K562 (cell line): ENCODE measurements around the gene CNGA3. TPM values are rescaled to one million over a fixed set of nuclear protein-coding genes. Genes with fewer than 3 reads are reported as not detected.

Experiments
- ATAC-seq: fragments of 200-7000 bp; cut with Tn5 transposase; 3 replicates; pipeline ENCODE4 v1.9.1; 2020; ENCODE audit warnings: moderate library complexity
- BruUV-seq: library from RNA; stranded (reverse); fragments of 400-500 nt; replicated peaks from 2 replicates; lab custom pipeline; 2021; lab: Mats Ljungman, UMichigan
- CTCF ChIA-PET: fragments of 300-600 bp; formaldehyde crosslinking; extraction: SDS; loops from one replicate; lab custom pipeline; 2021; ENCODE audit warnings: low intra/inter-chr PET ratio; lab: Yijun Ruan, JAX
- POLR2A ChIA-PET: fragments of 300-600, 350-650 bp; sonication (Branson Sonifier 250); formaldehyde crosslinking; extraction: SDS; loops from one replicate; lab custom pipeline; 2021; ENCODE audit warnings: antibody characterized with exemption, inconsistent platforms; lab: Yijun Ruan, JAX
- DNase-seq, 4 experiments: peaks; one replicate each; pipeline versions ENCODE4 v3.0.0 to v3.0.0-alpha.2; 2011 to 2018; ENCODE audit warnings: low spot score in 3 of 4, mixed read lengths in 3 of 4; ENCODE audit errors: extremely low read depth in 1 of 4
- FAIRE-seq: peaks from 2 replicates; lab custom pipeline; 2011; peaks lifted over from hg19 to GRCh38; lab: Jason Lieb, UNC
- H2AFZ ChIP-seq: 2 replicates; pipeline ENCODE4 v1.6.0; 2011; ENCODE audit warnings: low read depth, low read length, control low read depth, inconsistent platforms
- H3K27ac ChIP-seq: fragments of 200-600 bp; 3 replicates; pipeline ENCODE4 v1.8.0; 2011; ENCODE audit warnings: low read depth, mild to moderate bottlenecking, control low read depth, inconsistent platforms, low read length, moderate library complexity, mixed read lengths; ENCODE audit errors: extremely low read depth
- H3K27me3 ChIP-seq, 2 experiments: fragments of 300-600 bp in 1 of 2; 2 replicates in 1 of 2; 3 replicates in 1 of 2; pipeline versions ENCODE4 v1.6.0 to v1.8.0; 2011; ENCODE audit warnings: inconsistent platforms in 2 of 2, low read length in 2 of 2, mild to moderate bottlenecking in 1 of 2, mixed read lengths in 1 of 2, moderate library complexity in 1 of 2; ENCODE audit not compliant: control insufficient read depth in 2 of 2, insufficient read depth in 2 of 2
- H3K36me3 ChIP-seq: fragments of 300-600 bp; 3 replicates; pipeline ENCODE4 v1.8.0; 2011; ENCODE audit warnings: mild to moderate bottlenecking, low read length, inconsistent platforms; ENCODE audit not compliant: control insufficient read depth, insufficient read depth
- H3K4me1 ChIP-seq, 2 experiments: fragments of 200-600 bp in 1 of 2; replicated peaks in 1 of 2; 2 replicates in 1 of 2; 3 replicates in 1 of 2; pipeline versions ENCODE4 v1.5.1 to v1.8.0; 2011; ENCODE audit warnings: inconsistent platforms in 2 of 2, low read length in 2 of 2, mild to moderate bottlenecking in 1 of 2, mixed read lengths in 1 of 2, moderate library complexity in 1 of 2; ENCODE audit not compliant: control insufficient read depth in 2 of 2, insufficient read depth in 2 of 2
- H3K4me2 ChIP-seq: 2 replicates; pipeline ENCODE4 v1.6.1; 2011; ENCODE audit warnings: low read length, control low read depth, inconsistent platforms, mixed read lengths; ENCODE audit not compliant: insufficient read depth
- H3K4me3 ChIP-seq: fragments of 200-600 bp; sonication (generic), shearing (Covaris generic); 2 replicates; pipeline ENCODE4 v1.5.1; 2016; ENCODE audit warnings: control low read depth, inconsistent platforms
- H3K79me2 ChIP-seq: fragments of 200-600 bp; 3 replicates; pipeline ENCODE4 v1.8.0; 2011; ENCODE audit warnings: low read length, inconsistent platforms; ENCODE audit not compliant: control insufficient read depth, insufficient read depth
- H3K9ac ChIP-seq, 2 experiments: 2 replicates each; pipeline versions ENCODE4 v1.6.0 to v1.6.1; 2011; ENCODE audit warnings: low read depth in 2 of 2, low read length in 2 of 2, control low read depth in 1 of 2, inconsistent platforms in 1 of 2, mild to moderate bottlenecking in 1 of 2, mixed read lengths in 1 of 2; ENCODE audit not compliant: insufficient read depth in 1 of 2
- H3K9me1 ChIP-seq: one replicate; pipeline ENCODE4 v1.6.0; 2011; ENCODE audit warnings: inconsistent platforms, mild to moderate bottlenecking, low read length, moderate library complexity; ENCODE audit not compliant: control insufficient read depth, insufficient read depth
- H3K9me3 ChIP-seq: replicated peaks from 2 replicates; pipeline ENCODE4 v1.5.1; 2011; ENCODE audit warnings: low read depth, low read length, inconsistent platforms; ENCODE audit not compliant: control insufficient read depth, insufficient read depth
- H4K20me1 ChIP-seq: replicated peaks from 2 replicates; pipeline ENCODE4 v1.6.1; 2011; ENCODE audit warnings: low read length, inconsistent platforms, mixed read lengths; ENCODE audit not compliant: control insufficient read depth, insufficient read depth
- BRF1 ChIP-seq: IDR thresholded peaks from 3 replicates; pipeline ENCODE4 v1.6.1; 2011; ENCODE audit warnings: borderline replicate concordance, mild to moderate bottlenecking; ENCODE audit not compliant: insufficient read length; ENCODE audit errors: extremely low read depth
- CCAR2 ChIP-seq: fragments of 200-400 bp; formaldehyde crosslinking; IDR thresholded peaks from 2 replicates; pipeline ENCODE4 v1.6.1; 2017; ENCODE audit warnings: mild to moderate bottlenecking, low read depth, low read length
- HNRNPL ChIP-seq: fragments of 200-400 bp; formaldehyde crosslinking; IDR thresholded peaks from 2 replicates; pipeline ENCODE4 v1.6.1; 2017; ENCODE audit warnings: low read depth, mild to moderate bottlenecking, low read length
- KLF1 ChIP-seq: fragments of 450-650 bp; IDR thresholded peaks from 2 replicates; pipeline ENCODE4 v1.6.1; 2016; ENCODE audit warnings: missing genetic modification characterization, missing compliant biosample characterization
- KLF13 ChIP-seq: fragments of 450-650 bp; IDR thresholded peaks from 2 replicates; pipeline ENCODE4 v1.6.1; 2016; ENCODE audit warnings: missing genetic modification characterization, low read depth, mild to moderate bottlenecking, missing compliant biosample characterization, moderate library complexity, borderline replicate concordance
- MCM3 ChIP-seq: fragments of 450-650 bp; IDR thresholded peaks from 2 replicates; pipeline ENCODE4 v1.6.1; 2016
- YBX1 ChIP-seq: fragments of 450-650 bp; IDR thresholded peaks from 2 replicates; pipeline ENCODE4 v1.7.1; 2016; ENCODE audit warnings: mild to moderate bottlenecking
- ZNF449 ChIP-seq: fragments of 250-450 bp; sonication (Bioruptor Pico); IDR thresholded peaks from 2 replicates; pipeline ENCODE4 v1.8.0; 2022; ENCODE audit warnings: moderate library complexity, mild to moderate bottlenecking, inconsistent platforms
- WGBS: fragments of 100-300 bp; shearing (Covaris generic); methylation state at CpG from one replicate; pipeline ENCODE4 v1.1.6; 2016; ENCODE audit warnings: low coverage, mixed read lengths; ENCODE audit not compliant: insufficient coverage; ENCODE audit errors: missing lambda C conversion rate; 5-methylcytosine and 5-hydroxymethylcytosine counted together
- in situ Hi-C: fragments of 300-500 bp; cut with MboI; formaldehyde crosslinking; loops from 4 replicates; pipeline ENCODE4 v1.15.0; 2018; ENCODE audit warnings: inconsistent platforms, mixed read lengths
- intact Hi-C: fragments of 100-400 bp; cut with micrococcal nuclease; formaldehyde crosslinking; loops from 2 replicates; pipeline ENCODE4 v1.14.2; 2022
- polyA plus RNA-seq, 8 experiments: library from polyadenylated mRNA; depleted of rRNA in 4 of 8; stranded (reverse) in 5 of 8; unstranded in 3 of 8; fragments of >200 nt; fragmentation: Nextera tagmentation in 2 of 8; fragmentation: Illumina TruSeq in 1 of 8; extraction: Ambion mirVana in 2 of 8; extraction: Trizol in 1 of 8; gene quantifications; 2 replicates each; pipeline versions ENCODE4 v1.2.1 to v1.2.3, GENCODE V29; 2011 to 2014; ENCODE audit warnings: inconsistent platforms in 1 of 8, missing spikeins in 1 of 8
- total RNA-seq, 7 experiments: library from RNA; depleted of rRNA in 6 of 7; stranded (reverse); fragments of >200 nt in 6 of 7; fragmentation: Illumina TruSeq in 2 of 7; extraction: Trizol in 2 of 7; gene quantifications; 2 replicates each; pipeline versions ENCODE4 v1.2.1 to v1.2.3, GENCODE V29; 2011 to 2021; ENCODE audit warnings: low replicate concordance in 1 of 7
- TF ChIP-seq, protein P1 (sequence below): sonication (generic); formaldehyde crosslinking; IDR thresholded peaks from 2 replicates; pipeline ENCODE4 v1.8.1; 2022; ENCODE audit warnings: missing genetic modification reagents

Gene CNGA3
- total and polyA plus RNA-seq, 9 of the 15 experiments (the other 6 are each of a cell fraction or from before 2014, with no cell fraction given) = not detected

GRCh38 chr2:98297817-98298682 lies 48.2 kb upstream of the CNGA3 start:
- ATAC-seq = no peak
- intact Hi-C loops (loop anchor here (5.0 kb wide), 1 partner anchor 89 kb away; no protein-coding TSS in a partner anchor), in situ Hi-C loops (no loop called here)
- H3K79me2 ChIP-seq = no peaks in the 10 kb centered on the region
- DNase-seq = no peak
- H3K4me1 ChIP-seq = no peaks in the 10 kb centered on the region
- no peak overlapping the region for H3K27ac ChIP-seq
- no peak overlapping the region for H3K4me2 ChIP-seq
- POLR2A ChIA-PET = interaction anchor here (1.2 kb wide), 1 partner anchor 13 kb away, joined by 4 read pairs; no protein-coding TSS in a partner anchor
- H2AFZ ChIP-seq = no peak overlapping the region
- peaks cover 16 to 29% of the 10 kb centered on the region in 2 experiments for H3K27me3 ChIP-seq
- CTCF ChIA-PET = no interaction called here
- WGBS = 0% methylated on average over 12 of the region's 12 CpGs
- H4K20me1 ChIP-seq = no peaks in the 10 kb centered on the region
- FAIRE-seq = no peak
- no TSS peak for BruUV-seq
- no peak overlapping the region for H3K9ac ChIP-seq
- H3K9me3 ChIP-seq = no peaks in the 10 kb centered on the region
- no peaks in the 10 kb centered on the region for H3K9me1 ChIP-seq
- TF ChIP-seq ZNF449 (CRISPR knock-in tag) (no peak), BRF1 (no peak), YBX1 (no peak), KLF13 (tag) (no peak), KLF1 (tag) (no peak), MCM3 (no peak), CCAR2 (no peak), HNRNPL (no peak)
- TF ChIP-seq, protein P1, sequence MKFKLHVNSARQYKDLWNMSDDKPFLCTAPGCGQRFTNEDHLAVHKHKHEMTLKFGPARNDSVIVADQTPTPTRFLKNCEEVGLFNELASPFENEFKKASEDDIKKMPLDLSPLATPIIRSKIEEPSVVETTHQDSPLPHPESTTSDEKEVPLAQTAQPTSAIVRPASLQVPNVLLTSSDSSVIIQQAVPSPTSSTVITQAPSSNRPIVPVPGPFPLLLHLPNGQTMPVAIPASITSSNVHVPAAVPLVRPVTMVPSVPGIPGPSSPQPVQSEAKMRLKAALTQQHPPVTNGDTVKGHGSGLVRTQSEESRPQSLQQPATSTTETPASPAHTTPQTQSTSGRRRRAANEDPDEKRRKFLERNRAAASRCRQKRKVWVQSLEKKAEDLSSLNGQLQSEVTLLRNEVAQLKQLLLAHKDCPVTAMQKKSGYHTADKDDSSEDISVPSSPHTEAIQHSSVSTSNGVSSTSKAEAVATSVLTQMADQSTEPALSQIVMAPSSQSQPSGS (CRISPR knock-in tag) = no peak
- no peaks in the 10 kb centered on the region for H3K36me3 ChIP-seq
- no peak overlapping the region for H3K4me3 ChIP-seq
